Keratinocyte (primary cell): ENCODE results near the gene FTO. TPM values are rescaled to one million over a fixed set of nuclear protein-coding genes. Genes with fewer than 3 reads are reported as not detected.

Experiments used
- DNase-seq: peaks from one replicate; pipeline ENCODE4 v3.0.0-alpha.2; 2011; ENCODE audit warnings: low read depth, missing footprints, low spot score
- FAIRE-seq: peaks from 2 replicates; lab custom pipeline; 2011; peaks lifted over from hg19 to GRCh38; lab: Jason Lieb, UNC
- H2AFZ ChIP-seq: 2 replicates; pipeline ENCODE4 v1.6.0; 2012; ENCODE audit warnings: low read length, control low read depth, inconsistent platforms; ENCODE audit not compliant: control insufficient read depth
- H3K27ac ChIP-seq: 2 replicates; pipeline ENCODE4 v1.5.1; 2011; ENCODE audit warnings: low read length; ENCODE audit not compliant: control insufficient read depth, insufficient read depth
- H3K27me3 ChIP-seq: 3 replicates; pipeline ENCODE4 v1.6.0; 2011; ENCODE audit warnings: low read length; ENCODE audit not compliant: control insufficient read depth, insufficient read depth; ENCODE audit errors: extremely low read depth
- H3K36me3 ChIP-seq, 2 experiments: 2 replicates in 1 of 2; 3 replicates in 1 of 2; pipeline ENCODE4 v1.5.1; 2011; ENCODE audit warnings: low read length in 2 of 2, mild to moderate bottlenecking in 1 of 2; ENCODE audit not compliant: control insufficient read depth in 2 of 2, insufficient read depth in 2 of 2; ENCODE audit errors: extremely low read depth in 1 of 2
- H3K4me1 ChIP-seq: 3 replicates; pipeline ENCODE4 v1.5.1; 2011; ENCODE audit warnings: low read length; ENCODE audit not compliant: control insufficient read depth, insufficient read depth; ENCODE audit errors: extremely low read depth
- H3K4me2 ChIP-seq: 3 replicates; pipeline ENCODE4 v1.6.0; 2011; ENCODE audit warnings: low read depth, low read length; ENCODE audit not compliant: control insufficient read depth, insufficient read depth; ENCODE audit errors: extremely low read depth
- H3K4me3 ChIP-seq, 3 experiments: fragments of 200-600 bp in 1 of 3; sonication (generic) in 1 of 3; 2 replicates in 2 of 3; 3 replicates in 1 of 3; pipeline ENCODE4 v1.5.1; 2011 to 2016; ENCODE audit warnings: low read length in 3 of 3, mild to moderate bottlenecking in 3 of 3, control low read depth in 2 of 3, inconsistent platforms in 1 of 3, low read depth in 1 of 3, mixed read lengths in 1 of 3, mixed run types in 1 of 3, moderate library complexity in 1 of 3; ENCODE audit not compliant: control insufficient read depth in 2 of 3, insufficient read depth in 2 of 3; ENCODE audit errors: extremely low read depth in 1 of 3
- H3K79me2 ChIP-seq: 2 replicates; pipeline ENCODE4 v1.6.0; 2012; ENCODE audit warnings: low read length; ENCODE audit not compliant: control insufficient read depth, insufficient read depth
- H3K9ac ChIP-seq: 3 replicates; pipeline ENCODE4 v1.6.0; 2011; ENCODE audit warnings: low read length; ENCODE audit not compliant: control insufficient read depth, insufficient read depth; ENCODE audit errors: extremely low read depth
- H3K9me1 ChIP-seq: 3 replicates; pipeline ENCODE4 v1.6.0; 2011; ENCODE audit warnings: low read length; ENCODE audit not compliant: control insufficient read depth, insufficient read depth; ENCODE audit errors: extremely low read depth
- H3K9me3 ChIP-seq: 2 replicates; pipeline ENCODE4 v1.5.1; 2012; ENCODE audit warnings: low read depth, low read length; ENCODE audit not compliant: control insufficient read depth
- H4K20me1 ChIP-seq: 3 replicates; pipeline ENCODE4 v1.6.0; 2011; ENCODE audit warnings: low read length; ENCODE audit not compliant: control insufficient read depth, insufficient read depth; ENCODE audit errors: extremely low read depth
- CTCF ChIP-seq, 3 experiments: IDR thresholded peaks in 1 of 3; conservative IDR thresholded peaks in 1 of 3; optimal IDR thresholded peaks in 1 of 3; 2 replicates in 2 of 3; 3 replicates in 1 of 3; pipeline versions ENCODE3 to v1.5.1; 2011; ENCODE audit warnings: low read length in 3 of 3, mild to moderate bottlenecking in 3 of 3, moderate library complexity in 2 of 3, control low read depth in 1 of 3, inconsistent platforms in 1 of 3; ENCODE audit not compliant: insufficient read depth in 2 of 3; ENCODE audit errors: extremely low read depth in 1 of 3
- EZH2 ChIP-seq: IDR thresholded peaks from one replicate; pipeline ENCODE4 v1.6.1; 2012; ENCODE audit warnings: inconsistent platforms, mild to moderate bottlenecking, low read length, moderate library complexity
- dilution Hi-C: fragments of 300-500 bp; cut with MboI; formaldehyde crosslinking; loops from one replicate; pipeline ENCODE4 v1.7.0; 2020; ENCODE audit warnings: low sequenced_read_pairs; ENCODE audit not compliant: extremely low pct_ligation_motif_present
- polyA plus RNA-seq, 5 experiments: library from polyadenylated mRNA; depleted of rRNA in 3 of 5; stranded (reverse) in 3 of 5; stranded (forward) in 1 of 5; unstranded in 1 of 5; fragments of >200 nt; gene quantifications; 1 replicate in 1 of 5; 2 replicates in 3 of 5; 3 replicates in 1 of 5; pipeline versions ENCODE4 v1.2.1 to v1.2.3, GENCODE V29; 2011 to 2012; ENCODE audit warnings: missing spikeins in 2 of 5, low read depth in 1 of 5, low replicate concordance in 1 of 5

The FTO gene
- polyA plus RNA-seq, 1 donor (not counting 4 experiments of a cell fraction or from before 2014, with no cell fraction given): 56.4 TPM

GRCh38 chr16:53893731-53894435 is 189.9 kb downstream of the FTO start:
- H3K79me2 ChIP-seq: no peaks in the 10 kb centered on the region

DNA sequence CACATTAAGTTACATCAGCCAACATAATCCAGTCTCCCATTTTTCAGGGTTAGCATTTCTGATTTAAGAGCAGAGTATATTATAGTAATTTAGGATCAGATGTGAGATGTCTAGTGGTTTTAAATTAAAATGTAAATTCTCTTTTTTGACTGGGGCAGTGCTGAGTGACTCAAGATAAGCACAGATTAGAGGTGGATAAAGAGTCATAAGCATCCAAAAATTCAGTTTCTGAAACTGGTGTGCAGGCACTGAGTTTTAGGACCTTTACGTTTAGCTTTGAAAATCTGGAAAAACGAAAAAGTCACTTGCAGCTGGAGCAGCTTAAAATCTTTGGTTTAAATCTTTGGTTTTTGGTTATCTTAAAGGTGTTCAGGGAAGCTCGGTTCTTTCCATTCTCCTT is 190.7 kb downstream of the FTO start:
- Histone ChIP-seq H3K9me3 (no peaks in the 10 kb centered on the region), H3K4me2 (no peak overlapping the region), H2AFZ (no peak overlapping the region), H3K9ac (no peak overlapping the region), H4K20me1 (no peaks in the 10 kb centered on the region), H3K27me3 (no peaks in the 10 kb centered on the region), H3K27ac (peak overlapping the region; percentile 11), H3K4me3 (no peak overlapping the region), H3K4me1 (peaks cover 22% of the 10 kb centered on the region), H3K9me1 (no peaks in the 10 kb centered on the region), H3K79me2 (no peaks in the 10 kb centered on the region), H3K36me3 (no peaks in the 10 kb centered on the region)
- dilution Hi-C loops: no loop called here
- TF ChIP-seq CTCF (optimal IDR thresholded peaks at IDR 0.05 in 1 of 3, IDR thresholded peaks at IDR 0.05 in 1 of 3, conservative IDR thresholded peaks at IDR 0.05 in 1 of 3; ENCODE audit: extremely low read depth in 1 of 3, insufficient read depth in 2 of 3, low read length in 3 of 3): no peak
- DNase-seq (no peak), FAIRE-seq (no peak)

More at GRCh38 chr16:53893731-53894435, 189.9 kb downstream of the FTO start:
- Histone ChIP-seq H3K9me3 (no peaks in the 10 kb centered on the region), H3K27ac (peak overlapping the region; percentile 51), H2AFZ (no peak overlapping the region), H3K36me3 (peaks cover 0 to 4% of the 10 kb centered on the region in 2 experiments), H3K4me2 (no peak overlapping the region), H4K20me1 (no peaks in the 10 kb centered on the region), H3K9ac (no peak overlapping the region), H3K27me3 (no peaks in the 10 kb centered on the region), H3K9me1 (no peaks in the 10 kb centered on the region), H3K4me3 (no peak overlapping the region), H3K4me1 (peaks cover 22% of the 10 kb centered on the region)
- DNase-seq (no peak), FAIRE-seq (peak; percentile 67)
- dilution Hi-C loops: no loop called here
- no peak for TF ChIP-seq EZH2
- TF ChIP-seq CTCF (optimal IDR thresholded peaks at IDR 0.05 in 1 of 3, IDR thresholded peaks at IDR 0.05 in 1 of 3, conservative IDR thresholded peaks at IDR 0.05 in 1 of 3; ENCODE audit: extremely low read depth in 1 of 3, insufficient read depth in 2 of 3, low read length in 3 of 3): no peak
